GM18909 (cell line): ENCODE measurements around the gene TAS2R1.
A peak's percentile ranks its signal among the peaks of the same experiment; 100 is the strongest.
"Not testable (repeated sequence)": the region's sequence is repeated elsewhere in the genome, so short reads cannot be mapped to it uniquely, and the experiment has no call there.

Source experiments
- ATAC-seq: cut with Tn5 transposase; IDR thresholded peaks from one replicate; pipeline ENCODE4 v1.9.1; 2021; ENCODE audit warnings: mild to moderate bottlenecking; ENCODE audit not compliant: unreplicated experiment, poor library complexity

TAS2R1 gene

DNA sequence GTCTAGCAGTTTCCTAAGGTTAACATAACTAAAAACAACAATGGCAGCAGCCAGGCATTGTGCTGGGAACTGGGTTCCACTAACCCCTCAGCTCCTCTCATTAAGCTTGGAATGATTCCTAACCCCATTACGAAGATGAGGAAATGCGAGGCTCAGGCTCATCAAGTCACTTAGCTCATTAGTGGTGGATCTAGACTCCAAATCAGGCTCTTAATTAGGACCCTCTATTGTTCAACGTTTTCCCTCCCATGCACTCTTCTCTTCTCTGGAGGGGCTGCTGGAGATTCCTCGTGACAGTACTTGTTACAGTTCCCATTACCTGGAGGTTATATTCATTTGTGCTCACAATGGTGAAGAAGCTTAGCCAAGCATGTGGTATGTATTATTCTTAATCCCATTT is 6.5 kb downstream of the TAS2R1 start:
- ATAC-seq, result no peak

DNA sequence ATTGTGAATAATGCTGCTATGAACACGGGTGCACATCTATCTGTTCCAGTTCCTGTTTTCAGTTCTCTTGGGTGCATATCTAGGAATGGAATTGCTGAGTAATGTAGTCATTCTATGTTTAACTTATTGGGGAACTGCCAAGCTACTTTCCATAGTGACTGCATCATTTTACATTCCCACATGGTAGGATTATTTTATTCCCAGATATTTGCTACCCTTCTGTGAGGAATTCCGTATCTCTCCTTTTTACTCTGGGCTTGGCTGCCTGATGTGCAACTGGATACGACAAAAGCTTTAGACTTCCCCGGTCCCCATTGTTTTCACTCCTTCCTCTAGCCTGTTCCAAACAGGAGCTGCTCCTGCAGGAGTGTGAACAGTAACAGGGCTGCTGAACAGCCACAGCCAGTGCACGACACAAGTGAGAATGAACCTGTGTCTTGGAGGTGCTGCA is 7.2 kb downstream of the TAS2R1 start:
- ATAC-seq, result peak; percentile 69

DNA sequence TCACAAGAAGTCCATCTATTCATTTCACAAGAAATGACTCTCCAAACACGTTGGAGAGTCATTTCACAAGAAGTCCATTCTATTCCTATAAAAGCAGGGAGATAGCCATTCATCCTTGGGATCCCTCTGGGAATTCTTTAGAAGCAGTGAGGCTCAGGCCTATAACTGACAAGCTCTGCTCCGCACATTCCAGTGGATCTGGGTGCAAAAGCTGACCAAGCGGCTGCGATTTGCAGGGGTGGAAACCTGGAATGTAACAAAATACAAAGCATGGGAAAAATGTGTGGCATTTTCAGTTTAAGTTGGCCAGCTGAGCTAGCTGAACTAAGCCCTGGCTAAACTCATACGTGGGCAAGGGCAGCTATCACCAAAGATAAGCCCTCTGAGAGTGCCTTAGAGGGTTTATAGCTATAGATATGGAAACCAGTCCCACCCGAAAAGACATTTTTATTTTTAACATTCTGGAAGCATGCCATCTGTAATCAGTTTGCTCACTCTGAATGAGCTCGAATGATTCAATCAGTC is 8.7 kb downstream of the TAS2R1 start:
- ATAC-seq, result no peak

DNA sequence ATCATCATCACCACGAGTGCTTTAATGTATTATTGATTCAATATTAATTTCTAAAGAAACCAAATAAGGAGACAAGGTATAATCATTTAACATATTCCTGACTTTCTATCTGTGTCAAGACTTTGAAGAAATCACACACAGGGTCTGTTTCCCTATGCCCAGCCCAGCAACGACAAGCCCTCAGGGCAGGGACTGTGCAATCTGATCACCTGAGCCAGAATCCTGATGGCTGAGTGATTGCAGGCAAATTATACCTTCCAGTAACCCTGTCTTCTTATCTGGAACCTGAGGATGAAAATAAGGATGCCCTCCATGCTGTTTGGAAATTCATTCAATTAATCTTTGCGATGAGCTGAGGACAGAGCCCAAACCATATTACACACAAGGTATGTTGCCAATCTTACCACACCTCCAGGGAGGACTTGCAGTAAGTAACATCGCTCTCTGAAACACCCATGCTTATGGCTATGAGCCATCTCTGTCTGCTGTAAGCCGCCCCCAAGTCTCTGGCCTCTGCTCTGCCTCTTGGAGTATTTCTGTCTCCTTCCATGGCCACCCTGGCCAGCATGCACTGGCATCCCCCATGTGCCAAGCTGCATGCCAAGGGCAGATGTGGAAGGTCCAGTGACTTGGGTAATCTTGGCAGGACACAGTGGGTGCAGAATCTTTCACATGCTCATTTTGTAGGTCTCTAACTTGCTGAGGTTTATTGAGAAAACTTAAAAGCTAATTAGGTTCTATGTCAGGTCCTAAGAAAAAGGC is 10.6 kb downstream of the TAS2R1 start:
- no peak for ATAC-seq

DNA sequence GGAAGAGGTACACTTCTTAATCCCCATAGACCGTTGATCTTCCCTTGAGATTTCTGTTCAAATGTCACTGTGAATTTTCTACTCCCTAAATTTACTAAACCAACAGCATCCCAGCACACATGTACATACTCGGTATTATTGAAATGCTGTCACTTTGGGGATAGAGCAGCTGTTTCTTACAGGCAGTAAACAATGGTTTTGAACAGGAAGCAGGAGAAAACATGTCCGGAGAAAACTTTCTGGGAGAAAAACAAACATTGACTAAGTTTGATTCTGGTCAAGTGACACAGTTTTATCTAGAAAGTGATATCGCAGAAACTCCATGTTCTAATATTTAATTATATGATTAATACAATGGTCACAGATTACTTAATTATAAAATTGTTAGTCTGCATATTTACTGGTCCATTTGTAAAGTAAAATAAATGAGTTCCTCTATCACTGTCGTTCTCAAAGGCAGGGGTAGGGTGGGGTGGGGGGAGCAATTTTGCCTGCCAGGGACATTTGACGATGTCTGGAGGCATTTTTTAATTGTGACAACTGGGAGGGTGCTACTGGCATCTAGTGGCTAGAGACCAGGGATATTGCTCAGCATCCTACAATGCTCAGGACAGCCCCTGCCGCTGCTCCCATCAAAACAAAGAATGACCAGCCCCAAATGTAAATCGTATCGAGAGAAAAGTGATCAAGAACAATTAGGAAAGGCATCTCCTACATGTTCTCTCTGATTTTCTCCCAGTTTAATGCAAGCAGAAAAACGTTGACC is 12.2 kb downstream of the TAS2R1 start:
- no peak for ATAC-seq

DNA sequence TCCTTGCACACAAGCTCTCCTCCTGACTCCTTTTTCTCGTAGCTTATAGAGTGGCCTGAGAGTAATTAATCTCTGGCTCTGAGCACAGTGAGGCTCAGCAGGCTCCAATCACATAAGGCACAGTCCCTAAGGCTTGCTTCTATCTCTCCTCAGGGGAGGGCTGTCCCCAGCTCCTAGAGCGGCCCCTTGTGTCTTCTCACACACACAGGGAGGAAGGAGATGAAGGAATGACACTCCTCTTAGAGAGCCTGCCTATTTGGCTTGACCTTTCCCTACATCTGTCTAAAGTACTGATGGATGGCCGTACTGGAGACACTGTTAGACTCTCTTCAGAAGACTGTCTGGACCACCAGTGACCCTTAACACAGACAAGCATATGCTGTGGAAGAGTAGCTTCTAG is 12.9 kb downstream of the TAS2R1 start:
- no peak for ATAC-seq

DNA sequence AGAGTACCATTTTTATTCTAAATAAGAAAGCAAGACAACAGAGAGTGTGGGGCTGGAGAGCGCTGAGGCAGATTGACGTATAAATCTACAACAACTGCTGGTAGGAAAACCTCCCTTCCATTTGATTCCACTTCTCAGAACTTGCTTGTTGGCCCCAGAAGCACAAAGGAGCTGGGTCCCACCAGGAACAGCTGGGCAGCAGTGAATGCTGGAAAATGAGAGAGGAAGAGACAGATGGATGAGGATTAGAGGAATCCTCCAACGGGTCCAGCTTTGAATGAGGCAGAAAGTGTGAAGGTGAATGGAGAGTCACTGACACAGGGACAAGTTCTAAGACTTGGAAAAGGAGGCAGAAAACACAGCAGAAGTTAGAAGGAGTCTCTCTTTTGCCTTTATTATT is 14.8 kb downstream of the TAS2R1 start:
- no peak for ATAC-seq

DNA sequence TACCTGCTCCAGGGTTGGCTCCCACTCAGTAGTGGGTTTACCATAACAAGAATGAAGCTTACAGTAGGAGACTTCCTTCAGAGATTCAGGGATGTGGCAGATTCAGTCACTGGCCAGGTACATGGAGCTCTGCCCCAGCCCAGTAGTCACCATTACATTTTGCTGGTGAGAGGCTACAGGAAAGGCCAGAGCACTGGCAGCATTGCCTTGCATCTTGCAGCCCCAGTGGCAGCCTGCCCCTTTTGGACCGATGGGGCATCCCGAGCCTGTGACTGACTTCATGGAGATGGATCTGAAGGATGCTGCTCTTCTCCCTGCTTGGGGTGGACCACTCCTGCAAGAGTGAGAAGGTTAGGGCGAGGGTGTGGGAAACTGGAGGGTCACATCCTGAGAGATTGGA is 16.8 kb downstream of the TAS2R1 start:
- no peak for ATAC-seq

DNA sequence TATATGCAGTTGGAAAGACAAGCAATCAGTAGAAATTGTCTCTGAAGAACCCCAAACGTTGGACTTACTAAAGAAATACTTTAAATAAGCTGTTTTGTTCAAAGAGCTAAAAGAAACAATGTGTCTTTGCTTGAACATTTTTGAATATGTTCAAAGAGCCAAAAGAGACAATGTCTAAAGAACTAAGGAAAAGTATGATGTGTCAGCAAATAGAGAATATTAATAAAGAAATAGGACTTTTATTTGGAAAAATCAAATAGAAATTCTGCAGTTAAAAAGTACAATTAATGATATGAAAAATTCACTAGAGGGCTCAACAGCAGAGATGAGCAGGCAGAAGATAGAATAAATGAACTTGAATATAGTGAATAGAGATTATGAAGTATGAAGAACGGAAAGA is 19.2 kb downstream of the TAS2R1 start:
- no peak for ATAC-seq

DNA sequence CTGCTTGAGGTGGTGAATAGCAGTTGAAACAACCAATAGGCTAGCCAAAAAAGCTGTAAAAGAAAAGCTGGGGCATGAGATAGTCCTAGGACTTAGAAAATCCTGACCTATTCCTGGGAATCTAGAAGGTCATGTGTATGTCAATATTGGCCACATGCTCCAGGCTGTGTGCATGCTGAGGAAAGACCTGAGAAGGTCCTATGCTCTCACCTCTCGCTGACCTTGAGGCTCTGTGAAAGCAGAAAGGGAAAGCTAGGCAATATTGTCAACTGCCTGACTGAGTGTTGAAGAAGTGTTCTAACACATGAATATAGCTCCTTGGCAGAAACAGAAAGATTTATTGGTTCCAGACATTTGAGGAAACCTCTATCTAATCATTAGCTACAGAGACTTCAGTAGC is 19.8 kb downstream of the TAS2R1 start:
- no peak for ATAC-seq

DNA sequence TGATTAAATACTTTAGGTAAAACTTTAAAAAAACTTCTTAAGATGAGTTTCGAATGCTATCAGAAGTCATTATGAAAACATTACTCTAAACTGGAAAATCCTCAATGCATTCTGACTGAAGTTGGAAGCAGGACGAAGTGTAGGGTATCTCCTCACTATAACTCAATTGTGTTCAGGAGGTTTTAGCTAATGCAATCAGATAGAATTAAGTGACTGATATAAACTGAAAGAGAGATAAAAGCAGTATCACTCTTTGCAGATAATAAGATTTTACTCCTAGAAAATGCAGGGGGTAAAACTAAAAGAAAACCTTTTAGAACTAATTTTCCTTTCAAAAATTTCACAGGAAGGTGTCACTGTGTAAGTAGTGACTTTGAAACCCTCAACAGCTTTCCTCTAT is 22.1 kb downstream of the TAS2R1 start:
- no peak for ATAC-seq

DNA sequence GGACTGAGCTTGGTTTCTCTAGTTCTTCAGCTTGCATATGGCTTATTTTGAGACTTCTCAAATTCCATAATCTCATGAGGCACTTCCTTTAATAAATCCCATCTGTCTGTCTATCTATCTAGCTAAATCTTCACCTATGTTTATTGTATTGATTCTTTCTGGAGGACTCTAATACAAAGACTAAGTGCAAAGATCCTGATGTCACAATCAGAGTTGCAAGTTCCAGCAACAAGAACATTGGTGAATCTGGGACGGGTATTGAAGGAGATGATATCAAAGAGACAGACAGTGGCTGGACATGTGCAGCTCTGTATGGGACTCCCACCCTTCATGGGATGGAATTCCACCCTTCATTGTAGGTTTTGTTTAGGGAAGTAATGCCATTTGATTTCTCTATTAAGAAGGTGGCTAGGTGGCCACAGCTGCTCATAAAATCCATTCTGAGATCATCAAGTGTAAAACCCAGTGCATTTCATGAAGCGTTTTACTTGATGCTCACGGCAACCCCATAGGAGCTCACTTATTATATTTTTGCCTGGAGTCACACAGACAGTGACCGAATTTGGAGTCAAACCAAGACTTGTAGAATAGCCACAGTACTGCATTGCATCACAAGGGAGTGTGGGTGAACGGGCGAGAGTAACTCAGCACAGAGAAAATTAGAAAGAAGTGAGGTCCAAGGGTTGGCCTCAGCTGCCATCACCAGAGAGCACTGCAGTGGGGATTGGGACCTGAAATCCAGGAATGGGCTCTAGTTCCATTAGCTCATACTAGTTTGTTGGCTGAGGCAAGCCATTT is 24.9 kb downstream of the TAS2R1 start:
- no peak for ATAC-seq

DNA sequence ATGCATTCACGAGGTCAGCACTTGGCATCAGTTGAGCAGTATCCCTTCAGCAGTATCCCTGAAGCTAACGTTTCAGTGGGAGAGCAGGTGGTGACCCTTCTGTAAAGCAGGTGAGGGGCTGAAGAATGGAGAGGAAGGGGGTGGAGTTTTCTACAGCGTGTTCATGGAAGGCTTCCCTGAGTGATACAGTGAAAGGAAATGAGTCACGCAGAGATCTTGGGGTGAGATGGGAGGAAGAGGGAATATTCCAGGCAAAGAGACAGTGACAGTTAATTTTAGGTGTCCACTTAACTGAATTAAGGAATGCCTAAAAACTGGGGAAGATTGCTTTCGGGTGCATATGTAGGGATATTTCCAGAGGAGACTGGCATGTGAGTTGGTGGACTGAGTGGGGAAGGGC is 25.7 kb downstream of the TAS2R1 start:
- no peak for ATAC-seq

DNA sequence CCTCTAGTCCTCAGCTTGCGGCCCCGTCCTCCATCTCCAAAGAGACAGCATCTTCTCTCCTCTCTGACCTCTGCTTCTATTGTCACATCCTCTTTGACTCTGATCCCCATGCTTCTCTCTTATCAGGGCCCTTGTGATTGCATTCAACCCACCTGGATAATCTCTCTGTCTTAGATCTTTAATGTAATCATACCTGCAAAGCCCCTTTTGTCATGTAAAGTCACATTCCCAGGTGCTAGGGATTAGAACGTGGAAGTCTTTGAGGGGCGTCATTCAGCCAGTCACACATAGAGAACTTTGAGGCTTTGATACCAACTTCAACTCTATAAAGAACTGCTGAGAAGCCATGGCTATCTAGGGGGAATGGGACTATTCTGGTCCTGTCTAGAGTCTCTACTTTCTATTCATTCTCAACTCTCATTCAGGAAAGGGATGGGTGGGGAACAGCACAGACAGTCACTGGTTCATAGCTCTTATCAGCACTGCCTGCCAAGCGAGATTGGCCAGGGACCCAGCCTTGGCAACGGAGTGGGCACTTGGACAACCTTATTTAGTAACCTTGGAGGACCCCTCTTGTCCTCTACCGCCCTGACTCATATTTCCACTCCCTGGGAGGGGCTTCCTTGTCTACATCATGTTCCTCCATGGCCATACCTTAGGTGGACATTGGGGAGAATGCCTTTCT is 29.0 kb downstream of the TAS2R1 start:
- ATAC-seq, result no peak

DNA sequence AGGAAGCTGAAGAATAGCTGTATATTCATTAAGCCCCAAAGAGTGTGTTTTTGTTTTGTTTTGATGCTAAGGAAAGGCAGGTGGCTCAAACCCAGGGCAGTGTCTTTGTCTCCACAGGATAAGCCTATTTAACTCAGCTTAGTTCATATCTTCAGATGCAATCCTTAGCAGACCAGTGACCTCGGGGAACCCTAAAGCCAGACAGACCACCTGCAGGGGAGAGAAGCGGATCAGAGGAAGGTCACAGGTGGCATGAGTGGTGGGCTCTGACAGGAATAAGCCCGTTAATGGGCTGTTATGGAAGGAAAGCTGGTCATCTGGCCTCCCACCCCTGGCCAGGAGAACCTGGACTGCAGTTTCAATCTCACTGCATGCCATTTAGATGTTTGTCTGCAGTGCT is 30.8 kb downstream of the TAS2R1 start:
- no peak for ATAC-seq

DNA sequence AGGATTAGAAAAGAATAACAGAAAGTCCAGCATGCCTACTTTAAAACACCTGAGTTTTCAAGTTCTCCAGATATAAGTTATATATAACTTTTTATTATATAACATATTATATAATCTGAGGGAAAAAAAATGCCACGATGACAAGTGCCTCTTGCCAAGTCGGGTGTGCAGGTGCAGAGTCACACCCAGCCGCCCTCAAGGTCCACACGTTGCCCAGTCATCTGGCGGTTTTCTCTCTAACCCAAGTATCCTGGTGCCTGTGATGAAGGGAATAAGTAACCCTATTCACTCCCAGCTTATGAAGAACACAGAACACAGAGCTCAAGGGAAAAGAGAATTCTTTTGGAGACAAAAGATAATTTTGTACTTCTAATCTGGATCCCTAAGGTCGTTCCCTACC is 31.8 kb downstream of the TAS2R1 start:
- ATAC-seq, result not testable (repeated sequence)

DNA sequence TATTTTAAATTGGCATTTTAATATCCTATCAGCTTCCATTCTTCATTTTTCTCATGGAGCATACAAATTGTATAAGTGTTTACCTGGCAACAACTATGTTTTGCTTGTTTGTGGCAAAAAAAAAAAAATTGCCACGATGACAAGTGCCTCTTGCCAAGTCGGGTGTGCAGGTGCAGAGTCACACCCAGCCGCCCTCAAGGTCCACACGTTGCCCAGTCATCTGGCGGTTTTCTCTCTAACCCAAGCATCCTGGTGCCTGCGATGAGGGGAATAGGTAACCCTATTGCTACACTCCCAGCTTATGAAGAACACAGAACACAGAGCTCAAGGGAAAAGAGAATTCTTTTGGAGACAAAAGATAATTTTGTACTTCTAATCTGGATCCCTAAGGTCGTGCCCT is 32.8 kb downstream of the TAS2R1 start:
- not testable (repeated sequence) for ATAC-seq

DNA sequence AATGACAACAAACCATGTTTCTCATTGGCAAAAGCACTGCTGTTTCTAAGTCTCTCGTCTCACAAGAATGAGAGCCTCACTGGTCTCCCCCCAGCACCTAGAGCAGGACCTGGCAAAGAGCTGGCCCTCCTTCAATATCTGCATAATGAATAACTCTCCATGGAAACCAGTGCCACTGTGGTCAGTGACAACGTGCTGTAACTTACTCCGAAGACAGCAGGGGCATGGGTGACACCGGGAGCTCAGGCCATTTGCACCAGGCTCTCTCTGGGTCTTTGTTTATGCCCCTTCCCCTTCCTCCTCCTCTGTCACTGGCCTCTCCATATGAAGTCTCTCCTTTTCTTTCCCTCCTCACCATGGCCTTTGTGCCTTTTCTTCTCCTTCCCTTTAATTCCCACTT is 33.3 kb downstream of the TAS2R1 start:
- ATAC-seq, result no peak

DNA sequence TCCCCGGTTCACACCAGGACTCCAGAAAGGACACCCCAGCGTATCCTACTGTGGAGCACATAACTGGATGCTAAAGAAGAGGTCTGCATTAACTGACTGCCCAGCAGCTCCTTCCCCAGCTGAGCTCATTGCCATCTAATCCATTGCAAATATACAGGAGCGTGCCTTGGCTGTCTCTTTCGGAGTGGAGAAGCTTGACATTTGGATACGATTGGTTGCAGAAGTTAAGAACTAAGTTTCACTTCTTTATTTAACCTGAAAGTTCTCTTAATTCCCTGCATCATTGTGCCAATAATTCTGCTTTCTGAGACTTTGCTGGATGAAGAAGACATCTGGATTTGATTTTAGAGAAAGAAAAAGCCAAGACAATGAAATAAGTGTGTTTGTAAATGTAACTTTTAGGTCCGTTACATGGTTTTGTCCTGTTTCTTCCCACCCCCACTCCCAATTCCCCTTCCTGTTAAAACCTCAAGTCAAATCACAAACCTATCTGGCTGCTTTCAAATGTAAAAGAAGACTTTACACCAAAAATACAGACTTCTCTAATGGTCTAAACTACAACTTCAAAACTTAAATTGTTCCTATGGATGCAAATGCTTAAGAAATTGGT is 33.9 kb downstream of the TAS2R1 start:
- ATAC-seq, result no peak

DNA sequence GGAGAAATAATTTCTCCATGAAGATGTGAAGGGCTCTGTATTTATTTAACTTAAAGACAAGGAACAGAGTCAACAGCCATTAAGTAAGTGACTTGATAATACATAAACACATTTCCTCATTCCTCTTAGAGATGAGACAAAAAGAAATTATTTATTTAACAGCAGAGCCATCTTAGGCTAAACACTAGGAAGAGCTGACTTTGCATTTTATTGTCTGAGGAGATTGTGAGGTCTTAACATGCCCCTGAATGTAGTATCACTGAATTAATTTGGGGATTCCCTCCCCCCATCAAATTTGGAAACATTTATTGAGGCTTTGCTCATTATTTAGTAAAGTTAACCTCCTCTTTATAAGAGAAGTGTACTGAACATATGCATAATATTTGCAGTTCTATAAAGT is 35.2 kb downstream of the TAS2R1 start:
- no peak for ATAC-seq
